T-helper 2 cell treated with Interferon-gamma antibody and Interleukin-4, amounts not matched to agents 100 ng/mL and 5 ng/mL, for 36 hours (primary cell): ENCODE results near the gene NCOR2. TPM values are rescaled to one million over a fixed set of nuclear protein-coding genes. Genes with fewer than 3 reads are reported as not detected.

ENCODE experiments used
- intact Hi-C: fragments of 100-400 bp; cut with micrococcal nuclease; formaldehyde crosslinking; loops from one replicate; pipeline ENCODE4 v1.15.1; 2023
- total RNA-seq: library from RNA; stranded (reverse); gene quantifications from 2 replicates; pipeline ENCODE4 v1.2.3, GENCODE V29; 2022

Gene NCOR2
- total RNA-seq, 1 donor from 2014 or later, result 103 TPM

GRCh38 chr12:124577374-124577773, 10.0 kb upstream of the NCOR2 start:
- intact Hi-C loops, result no loop called here

- intact Hi-C loops, result no loop called here
These were observed 8.7 kb upstream of the NCOR2 start for GRCh38 chr12:124576061-124576650.

- intact Hi-C loops, result no loop called here
These were observed 6.7 kb upstream of the NCOR2 start for GRCh38 chr12:124573839-124574786.

- intact Hi-C loops, result no loop called here
These were observed 4.1 kb upstream of the NCOR2 start for GRCh38 chr12:124571556-124571955.

GRCh38 chr12:124570810-124571209, 3.4 kb upstream of the NCOR2 start:
- intact Hi-C loops, result no loop called here

GRCh38 chr12:124569375-124570148, 2.1 kb upstream of the NCOR2 start:
- intact Hi-C loops, result loop anchor here (5.0 kb wide), 1 partner anchor 293 kb away; the partner anchor contains the start of gene SCARB1

GRCh38 chr12:124568431-124569374, 1.3 kb upstream of the NCOR2 start:
- intact Hi-C loops, result loop anchor here (5.0 kb wide), 1 partner anchor 294 kb away; the partner anchor contains the start of gene SCARB1

GRCh38 chr12:124567673-124568373, 411 bp upstream of the NCOR2 start:
- intact Hi-C loops, result loop anchor here (2.0 to 5.0 kb wide), 4 partner anchors 115 to 294 kb away; partner anchors contain the start of gene SCARB1

GRCh38 chr12:124566161-124566996, 1.0 kb downstream of the NCOR2 start:
- intact Hi-C loops, result loop anchor here (1.0 to 5.0 kb wide), 5 partner anchors 100 to 296 kb away; partner anchors contain the start of gene SCARB1

- intact Hi-C loops, result loop anchor here (1.0 to 5.0 kb wide), 5 partner anchors 99 to 297 kb away; partner anchors contain the start of gene SCARB1
These were observed 1.7 kb downstream of the NCOR2 start for GRCh38 chr12:124565656-124566160.

GRCh38 chr12:124564971-124565491, 2.4 kb downstream of the NCOR2 start:
- intact Hi-C loops, result loop anchor here (5.0 kb wide), 1 partner anchor 297 kb away; the partner anchor contains the start of gene SCARB1

- intact Hi-C loops, result no loop called here
These were observed 3.0 kb downstream of the NCOR2 start for GRCh38 chr12:124564232-124564958.

- intact Hi-C loops, result no loop called here
These were observed 3.6 kb downstream of the NCOR2 start for GRCh38 chr12:124563809-124564208.

- intact Hi-C loops, result no loop called here
These were observed 4.0 kb downstream of the NCOR2 start for GRCh38 chr12:124563401-124563800.

GRCh38 chr12:124562796-124563181, 4.6 kb downstream of the NCOR2 start:
- intact Hi-C loops, result no loop called here

- intact Hi-C loops, result no loop called here
These were observed 5.2 kb downstream of the NCOR2 start for GRCh38 chr12:124562018-124562795.

- intact Hi-C loops, result no loop called here
These were observed 6.2 kb downstream of the NCOR2 start for GRCh38 chr12:124561231-124561630.
